ENCODE results near the gene TWNK. TPM values are rescaled to one million over a fixed set of nuclear protein-coding genes. Genes with fewer than 3 reads are reported as not detected.

Gene TWNK
- total RNA-seq, 4 donors from 2014 or later, result 8.3 to 10.8 (median 8.9) TPM

DNA sequence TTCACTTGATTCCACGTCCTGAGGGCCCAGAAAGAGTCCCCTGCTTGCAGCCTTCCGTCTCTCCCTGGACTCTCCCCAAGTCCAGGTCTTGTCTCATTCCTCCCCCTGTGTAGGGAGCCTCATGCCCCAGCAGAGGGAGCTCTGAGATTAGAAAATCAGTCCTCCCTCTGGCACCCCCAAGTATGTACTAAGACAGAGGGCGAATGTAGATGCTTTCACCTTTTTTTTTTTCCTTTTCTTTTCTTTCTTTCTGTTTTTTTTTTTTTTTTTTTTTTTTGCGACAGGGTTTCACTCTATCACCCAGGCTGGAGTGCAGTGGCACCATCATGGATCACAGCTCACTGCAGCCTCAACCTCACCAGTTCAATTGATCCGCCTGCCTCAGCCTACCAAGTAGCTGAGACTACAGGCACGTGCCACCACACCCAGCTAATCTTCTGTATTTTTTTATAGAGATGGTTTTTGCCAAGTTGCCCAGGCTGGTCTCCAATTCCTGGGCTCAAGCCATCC lies 54.0 kb downstream of the TWNK start:
- Histone ChIP-seq H3K4me1 (peaks cover 0 to 30% (median 19%) of the 10 kb centered on the region in 3 donors), H3K36me3 (peaks cover 0 to 36% of the 10 kb centered on the region in 2 donors), H3K27ac (peak overlapping the region in 3 of 4 donors; percentile 81 to 96 (median 90)), H3K9me3 (no peaks in the 10 kb centered on the region), H3K27me3 (peaks cover 5% of the 10 kb centered on the region), H3K4me3 (no peak overlapping the region)
- TF ChIP-seq EP300 (IDR thresholded peaks at IDR 0.05) (no peak), POLR2AphosphoS5 (IDR thresholded peaks at IDR 0.05) (no peak), POLR2A (IDR thresholded peaks at IDR 0.05) (no peak)
- TF ChIP-seq, protein P1, sequence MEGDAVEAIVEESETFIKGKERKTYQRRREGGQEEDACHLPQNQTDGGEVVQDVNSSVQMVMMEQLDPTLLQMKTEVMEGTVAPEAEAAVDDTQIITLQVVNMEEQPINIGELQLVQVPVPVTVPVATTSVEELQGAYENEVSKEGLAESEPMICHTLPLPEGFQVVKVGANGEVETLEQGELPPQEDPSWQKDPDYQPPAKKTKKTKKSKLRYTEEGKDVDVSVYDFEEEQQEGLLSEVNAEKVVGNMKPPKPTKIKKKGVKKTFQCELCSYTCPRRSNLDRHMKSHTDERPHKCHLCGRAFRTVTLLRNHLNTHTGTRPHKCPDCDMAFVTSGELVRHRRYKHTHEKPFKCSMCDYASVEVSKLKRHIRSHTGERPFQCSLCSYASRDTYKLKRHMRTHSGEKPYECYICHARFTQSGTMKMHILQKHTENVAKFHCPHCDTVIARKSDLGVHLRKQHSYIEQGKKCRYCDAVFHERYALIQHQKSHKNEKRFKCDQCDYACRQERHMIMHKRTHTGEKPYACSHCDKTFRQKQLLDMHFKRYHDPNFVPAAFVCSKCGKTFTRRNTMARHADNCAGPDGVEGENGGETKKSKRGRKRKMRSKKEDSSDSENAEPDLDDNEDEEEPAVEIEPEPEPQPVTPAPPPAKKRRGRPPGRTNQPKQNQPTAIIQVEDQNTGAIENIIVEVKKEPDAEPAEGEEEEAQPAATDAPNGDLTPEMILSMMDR (IDR thresholded peaks at IDR 0.05), result peak in 3 of 4 experiments; percentile 85 to 88 (median 86)
- peak; percentile 65 for ATAC-seq
- 9 to 50% methylated on average over 3 to 6 of the region's 6 CpGs for WGBS, 2 donors (ENCODE audit: low coverage in 1 of 2)

DNA sequence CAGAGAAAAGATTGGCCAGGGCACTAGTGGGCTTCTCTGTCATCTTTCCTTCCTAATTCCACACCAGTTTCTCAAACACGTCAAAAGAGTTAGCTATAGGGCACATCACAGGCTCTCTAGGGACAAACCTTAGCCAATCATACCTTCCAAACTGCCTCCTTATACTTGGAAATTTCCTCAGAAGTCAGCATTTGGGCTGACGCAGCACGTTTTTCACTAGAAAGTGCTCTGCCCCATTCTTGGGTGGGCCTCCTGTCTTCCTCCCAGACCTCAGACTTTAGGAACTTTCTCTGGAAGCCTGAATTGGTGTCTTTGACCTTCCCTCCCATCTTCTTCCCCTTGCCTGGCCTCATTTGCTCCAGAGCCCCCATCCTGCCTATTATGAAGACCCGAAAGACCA lies 54.8 kb downstream of the TWNK start:
- ATAC-seq, result no peak
- TF ChIP-seq EP300 (IDR thresholded peaks at IDR 0.05), result no peak
- TF ChIP-seq, protein P1 (IDR thresholded peaks at IDR 0.05), result no peak
- TF ChIP-seq POLR2AphosphoS5 (IDR thresholded peaks at IDR 0.05), result no peak
- TF ChIP-seq POLR2A (IDR thresholded peaks at IDR 0.05), result no peak
- no peaks in the 10 kb centered on the region for H3K9me3 ChIP-seq
- H3K27ac ChIP-seq, result peak overlapping the region; percentile 47 to 96 (median 86)
- WGBS, 2 donors (ENCODE audit: low coverage in 1 of 2), result 56 to 67% methylated on average over 1 to 4 of the region's 4 CpGs
- H3K4me1 ChIP-seq, result peaks cover 0 to 30% (median 19%) of the 10 kb centered on the region in 3 donors
- H3K27me3 ChIP-seq, result peaks cover 14% of the 10 kb centered on the region
- H3K36me3 ChIP-seq, result peaks cover 0 to 28% of the 10 kb centered on the region in 2 donors
- peak overlapping the region in 1 of 2 donors; percentile 57 for H3K4me3 ChIP-seq

- Histone ChIP-seq H3K9me3 (no peaks in the 10 kb centered on the region), H3K36me3 (peaks cover 0 to 21% of the 10 kb centered on the region in 2 donors), H3K27me3 (peaks cover 20% of the 10 kb centered on the region), H3K4me1 (peaks cover 0 to 32% (median 19%) of the 10 kb centered on the region in 3 donors), H3K27ac (peak overlapping the region; percentile 47 to 96 (median 86)), H3K4me3 (peak overlapping the region; percentile 39 to 57)
- 0 to 1% methylated on average over 9 to 24 of the region's 40 CpGs for WGBS, 2 donors (ENCODE audit: low coverage in 1 of 2)
- TF ChIP-seq POLR2A (IDR thresholded peaks at IDR 0.05) (peak in 1 of 2 donors; percentile 19), POLR2AphosphoS5 (IDR thresholded peaks at IDR 0.05) (peak; percentile 41), EP300 (IDR thresholded peaks at IDR 0.05) (no peak)
- TF ChIP-seq, protein P1 (IDR thresholded peaks at IDR 0.05), result peak in 1 of 4 experiments; percentile 5
- ATAC-seq, result peak; percentile 96
Measured at GRCh38 chr10:101042667-101043362, 55.5 kb downstream of the TWNK start.

DNA sequence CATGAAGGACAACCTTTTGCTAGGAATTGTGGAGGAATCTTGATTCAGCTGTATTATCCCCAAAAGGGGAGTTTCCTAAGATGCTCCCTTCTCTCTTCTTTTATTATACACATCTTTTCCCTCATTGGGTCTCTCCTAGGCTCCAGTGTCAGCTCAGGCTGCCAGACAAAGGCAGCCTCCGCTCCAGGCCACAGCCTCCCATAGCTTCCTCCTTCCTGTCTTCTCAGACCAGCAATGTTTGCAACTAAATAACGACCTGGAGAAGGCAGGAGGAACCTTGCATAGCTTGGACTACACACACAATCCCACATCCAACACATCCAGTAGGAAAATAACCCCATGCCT lies 56.0 kb downstream of the TWNK start:
- peaks cover 0 to 37% (median 19%) of the 10 kb centered on the region in 3 donors for H3K4me1 ChIP-seq
- H3K27ac ChIP-seq, result peak overlapping the region; percentile 47 to 96 (median 86)
- peak overlapping the region; percentile 39 to 57 for H3K4me3 ChIP-seq
- H3K9me3 ChIP-seq, result no peaks in the 10 kb centered on the region
- no peak for ATAC-seq
- 0 to 11% methylated on average over 2 of the region's 2 CpGs for WGBS, 2 donors (ENCODE audit: low coverage in 1 of 2)
- H3K27me3 ChIP-seq, result peaks cover 26% of the 10 kb centered on the region
- TF ChIP-seq, protein P1 (IDR thresholded peaks at IDR 0.05), result no peak
- TF ChIP-seq POLR2AphosphoS5 (IDR thresholded peaks at IDR 0.05), result no peak
- no peak for TF ChIP-seq POLR2A (IDR thresholded peaks at IDR 0.05)
- TF ChIP-seq EP300 (IDR thresholded peaks at IDR 0.05), result no peak
- H3K36me3 ChIP-seq, result peaks cover 0 to 16% of the 10 kb centered on the region in 2 donors

Small RNA genes lying within 50 kb of the gene (small RNA-seq; reads per million reads assigned to genes)
- gene MIR608, result 0 reads per million in 4 donors

Other genes with a start within 250 kb of the TWNK start
- not detected for gene PAX2, start 242.0 kb upstream of the TWNK start, total RNA-seq
- 10 to 100 TPM; 22.1 to 32.4 (median 25.6) TPM for gene SLF2, start 74.6 kb upstream of the TWNK start, total RNA-seq
- 1 to 10 TPM; 1.9 to 2.7 (median 2.1) TPM for gene SEMA4G, start 18.0 kb upstream of the TWNK start, total RNA-seq
- gene MRPL43, start within 50 bp of the TWNK start, total RNA-seq, result 10 to 100 TPM; 58.0 to 93.8 (median 80.7) TPM
- gene LZTS2, start 12.3 kb downstream of the TWNK start, total RNA-seq, result 100 to 1,000 TPM; 134 to 181 (median 141) TPM
- gene PDZD7, start 43.6 kb downstream of the TWNK start, total RNA-seq, result under 1 TPM in 3 of 4 donors, not detected in 1; 0.31 to 0.54 (median 0.39) TPM
- 10 to 100 TPM; 47.5 to 84.2 (median 66.0) TPM for gene SFXN3, start 43.7 kb downstream of the TWNK start, total RNA-seq
- 10 to 100 TPM in 1 of 4 donors, 1 to 10 TPM in 2, under 1 TPM in 1; 0.45 to 12.5 (median 2.2) TPM for gene KAZALD1, start 74.4 kb downstream of the TWNK start, total RNA-seq
- not detected for gene TLX1, start 143.8 kb downstream of the TWNK start, total RNA-seq
- not detected for gene LBX1, start 241.9 kb downstream of the TWNK start, total RNA-seq

Data from gastroesophageal sphincter (tissue), 4 donors.